ENCODE results near the gene LDHD. TPM values are rescaled to one million over a fixed set of nuclear protein-coding genes. Genes with fewer than 3 reads are reported as not detected.
A peak's percentile ranks its signal among the peaks of the same experiment; 100 is the strongest.
"Not testable (repeated sequence)": the region's sequence is repeated elsewhere in the genome, so short reads cannot be mapped to it uniquely, and the experiment has no call there.

The LDHD gene
- total RNA-seq, 1 experiment from 2014 or later = 0.42 TPM

GRCh38 chr16:75099738-75100602, 16.6 kb downstream of the LDHD start:
- peak; percentile 25 for DNase-seq (ENCODE audit: low read depth)

GRCh38 chr16:75099075-75099667, 17.4 kb downstream of the LDHD start:
- DNase-seq (ENCODE audit: low read depth) = no peak

GRCh38 chr16:75097941-75098901, 18.4 kb downstream of the LDHD start:
- DNase-seq (ENCODE audit: low read depth) = no peak

GRCh38 chr16:75097191-75097761, 19.3 kb downstream of the LDHD start:
- no peak for DNase-seq (ENCODE audit: low read depth)

GRCh38 chr16:75096656-75097055, 19.9 kb downstream of the LDHD start:
- DNase-seq (ENCODE audit: low read depth) = no peak

GRCh38 chr16:75095204-75095621, 21.4 kb downstream of the LDHD start:
- no peak for DNase-seq (ENCODE audit: low read depth)

- DNase-seq (ENCODE audit: low read depth) = no peak
Observed at GRCh38 chr16:75093598-75094540, 22.7 kb downstream of the LDHD start.

GRCh38 chr16:75092777-75093176, 23.8 kb downstream of the LDHD start:
- DNase-seq (ENCODE audit: low read depth) = peak; percentile 30

- not testable (repeated sequence) for DNase-seq (ENCODE audit: low read depth)
Observed at GRCh38 chr16:75091619-75092018, 25.0 kb downstream of the LDHD start.

GRCh38 chr16:75090899-75091298, 25.7 kb downstream of the LDHD start:
- DNase-seq (ENCODE audit: low read depth) = peak; percentile 47

- no peak for DNase-seq (ENCODE audit: low read depth)
Observed at GRCh38 chr16:75089486-75090202, 26.9 kb downstream of the LDHD start.

- no peak for DNase-seq (ENCODE audit: low read depth)
Observed at GRCh38 chr16:75088934-75089333, 27.6 kb downstream of the LDHD start.

GRCh38 chr16:75088216-75088615, 28.4 kb downstream of the LDHD start:
- no peak for DNase-seq (ENCODE audit: low read depth)

GRCh38 chr16:75087375-75087979, 29.1 kb downstream of the LDHD start:
- no peak for DNase-seq (ENCODE audit: low read depth)

GRCh38 chr16:75086688-75087374, 29.7 kb downstream of the LDHD start:
- DNase-seq (ENCODE audit: low read depth) = no peak

GRCh38 chr16:75086281-75086680, 30.3 kb downstream of the LDHD start:
- DNase-seq (ENCODE audit: low read depth) = peak; percentile 35

GRCh38 chr16:75085556-75085955, 31.0 kb downstream of the LDHD start:
- DNase-seq (ENCODE audit: low read depth) = no peak

GRCh38 chr16:75083813-75084212, 32.8 kb downstream of the LDHD start:
- no peak for DNase-seq (ENCODE audit: low read depth)

Measured in M059J (cell line).